ENCODE data around the gene PGGHG. TPM values are rescaled to one million over a fixed set of nuclear protein-coding genes. Genes with fewer than 3 reads are reported as not detected.
A peak's percentile ranks its signal among the peaks of the same experiment; 100 is the strongest.
"Not testable (repeated sequence)": the region's sequence is repeated elsewhere in the genome, so short reads cannot be mapped to it uniquely, and the experiment has no call there.

Gene PGGHG
- total and polyA plus RNA-seq, 2 of the 13 experiments (the other 11 are each of a cell fraction or from before 2014, with no cell fraction given), result 5.9 to 14.8 TPM

DNA sequence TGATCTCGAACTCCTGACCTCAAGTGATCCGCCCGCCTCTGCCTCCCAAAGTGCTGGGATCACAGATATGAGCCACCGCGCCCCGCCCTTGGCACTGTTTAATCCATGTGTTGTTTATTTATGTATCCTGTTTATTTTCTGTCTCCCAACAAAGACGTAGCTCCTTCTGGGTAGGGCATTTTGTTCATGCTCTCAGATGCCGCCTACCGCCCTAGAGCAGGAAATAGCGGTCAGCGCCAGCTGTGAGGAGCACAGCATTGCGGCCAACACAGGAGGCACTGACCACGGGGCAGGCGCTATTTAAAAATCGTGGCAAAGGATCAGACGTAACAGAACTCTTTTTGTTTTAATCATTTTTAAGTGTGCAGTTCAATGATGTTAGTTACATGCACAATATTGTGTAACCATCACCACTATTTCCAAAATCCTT, 20.2 kb upstream of the PGGHG start (continued):
- not testable (repeated sequence) for TF ChIP-seq FOXP1 (IDR thresholded peaks at IDR 0.05)
- TF ChIP-seq FOXP1 (CRISPR knock-in tag; IDR thresholded peaks at IDR 0.05) (peak; percentile 57; the same call in 1 of the 2 replicates), XRCC5 (optimal IDR thresholded peaks at IDR 0.05; ENCODE audit: low read length) (peak; percentile 17), ZBTB33 (CRISPR knock-in tag; IDR thresholded peaks at IDR 0.05) (0 out of 2 replicates have a peak, but pooled peaks have one; percentile 50), ELF1 (CRISPR knock-in tag; IDR thresholded peaks at IDR 0.05) (peak; percentile 40; the same call in 1 of the 2 replicates), ZNF263 (CRISPR knock-in tag; IDR thresholded peaks at IDR 0.05) (peak; percentile 45; the same call in 1 of the 2 replicates), FOXC1 (CRISPR knock-in tag; IDR thresholded peaks at IDR 0.05; ENCODE audit: borderline replicate concordance) (0 out of 2 replicates have a peak, but pooled peaks have one; percentile 41), SAP130 (CRISPR knock-in tag; IDR thresholded peaks at IDR 0.05; ENCODE audit: low read depth) (peak; percentile 32), RBAK (CRISPR knock-in tag; IDR thresholded peaks at IDR 0.05) (0 out of 2 replicates have a peak, but pooled peaks have one; percentile 71), STAG1 (CRISPR knock-in tag; IDR thresholded peaks at IDR 0.05) (peak; percentile 22; the same call in 1 of the 2 replicates), MYPOP (CRISPR knock-in tag; IDR thresholded peaks at IDR 0.05) (peak; percentile 66; the same call in 1 of the 2 replicates), ELF3 (CRISPR knock-in tag; IDR thresholded peaks at IDR 0.05) (peak; percentile 42; the same call in 1 of the 2 replicates), FOXK1 (CRISPR knock-in tag; IDR thresholded peaks at IDR 0.05; ENCODE audit: borderline replicate concordance, low read depth) (peak; percentile 42; the same call in 1 of the 2 replicates), PATZ1 (CRISPR knock-in tag; IDR thresholded peaks at IDR 0.05) (peak; percentile 8; the same call in 1 of the 2 replicates)
- TF ChIP-seq, protein P1, sequence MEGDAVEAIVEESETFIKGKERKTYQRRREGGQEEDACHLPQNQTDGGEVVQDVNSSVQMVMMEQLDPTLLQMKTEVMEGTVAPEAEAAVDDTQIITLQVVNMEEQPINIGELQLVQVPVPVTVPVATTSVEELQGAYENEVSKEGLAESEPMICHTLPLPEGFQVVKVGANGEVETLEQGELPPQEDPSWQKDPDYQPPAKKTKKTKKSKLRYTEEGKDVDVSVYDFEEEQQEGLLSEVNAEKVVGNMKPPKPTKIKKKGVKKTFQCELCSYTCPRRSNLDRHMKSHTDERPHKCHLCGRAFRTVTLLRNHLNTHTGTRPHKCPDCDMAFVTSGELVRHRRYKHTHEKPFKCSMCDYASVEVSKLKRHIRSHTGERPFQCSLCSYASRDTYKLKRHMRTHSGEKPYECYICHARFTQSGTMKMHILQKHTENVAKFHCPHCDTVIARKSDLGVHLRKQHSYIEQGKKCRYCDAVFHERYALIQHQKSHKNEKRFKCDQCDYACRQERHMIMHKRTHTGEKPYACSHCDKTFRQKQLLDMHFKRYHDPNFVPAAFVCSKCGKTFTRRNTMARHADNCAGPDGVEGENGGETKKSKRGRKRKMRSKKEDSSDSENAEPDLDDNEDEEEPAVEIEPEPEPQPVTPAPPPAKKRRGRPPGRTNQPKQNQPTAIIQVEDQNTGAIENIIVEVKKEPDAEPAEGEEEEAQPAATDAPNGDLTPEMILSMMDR (CRISPR knock-in tag; IDR thresholded peaks at IDR 0.05), result peak; percentile 60
- TF ChIP-seq, protein P2, sequence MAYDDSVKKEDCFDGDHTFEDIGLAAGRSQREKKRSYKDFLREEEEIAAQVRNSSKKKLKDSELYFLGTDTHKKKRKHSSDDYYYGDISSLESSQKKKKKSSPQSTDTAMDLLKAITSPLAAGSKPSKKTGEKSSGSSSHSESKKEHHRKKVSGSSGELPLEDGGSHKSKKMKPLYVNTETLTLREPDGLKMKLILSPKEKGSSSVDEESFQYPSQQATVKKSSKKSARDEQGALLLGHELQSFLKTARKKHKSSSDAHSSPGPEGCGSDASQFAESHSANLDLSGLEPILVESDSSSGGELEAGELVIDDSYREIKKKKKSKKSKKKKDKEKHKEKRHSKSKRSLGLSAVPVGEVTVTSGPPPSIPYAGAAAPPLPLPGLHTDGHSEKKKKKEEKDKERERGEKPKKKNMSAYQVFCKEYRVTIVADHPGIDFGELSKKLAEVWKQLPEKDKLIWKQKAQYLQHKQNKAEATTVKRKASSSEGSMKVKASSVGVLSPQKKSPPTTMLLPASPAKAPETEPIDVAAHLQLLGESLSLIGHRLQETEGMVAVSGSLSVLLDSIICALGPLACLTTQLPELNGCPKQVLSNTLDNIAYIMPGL (CRISPR knock-in tag; IDR thresholded peaks at IDR 0.05; ENCODE audit: borderline replicate concordance in 1 of 2, low read depth in 1 of 2), result peak in 1 of 2 experiments; percentile 47; a peak in 2 of 4 replicates
